Adrenal gland (tissue), 12 donors: Measurements from ENCODE around the gene EPB41L4B. TPM values are rescaled to one million over a fixed set of nuclear protein-coding genes. Genes with fewer than 3 reads are reported as not detected.

Experiments used
- DNase-seq, 7 donors: peaks; one replicate each; pipeline ENCODE4 v3.0.0-alpha.2; 2019 to 2020
- H3K27ac ChIP-seq, 5 donors: fragments of 200-600 bp; sonication (generic) in 4 of 5; 1 replicate in 3 of 5; 2 replicates in 2 of 5; pipeline versions ENCODE4 v1.5.1 to v1.8.0; 2016 to 2020; ENCODE audit warnings: mild to moderate bottlenecking in 1 of 5
- H3K27me3 ChIP-seq: fragments of 200-600 bp; 2 replicates; pipeline ENCODE4 v1.8.0; 2021
- H3K36me3 ChIP-seq, 2 donors: fragments of 200-600 bp; replicated peaks in 1 of 2; 1 replicate in 1 of 2; 2 replicates in 1 of 2; pipeline versions ENCODE4 v1.5.1 to v1.8.0; 2018 to 2022
- H3K4me1 ChIP-seq, 2 donors: fragments of 200-600 bp; replicated peaks in 1 of 2; 1 replicate in 1 of 2; 2 replicates in 1 of 2; pipeline versions ENCODE4 v1.5.1 to v1.8.0; 2018 to 2021
- H3K4me3 ChIP-seq, 4 donors: fragments of 200-600 bp; sonication (generic) in 3 of 4; one replicate each; pipeline ENCODE4 v1.5.1; 2016 to 2018
- H3K9me3 ChIP-seq, 3 donors: fragments of 200-600 bp; sonication (generic) in 1 of 3; replicated peaks in 1 of 3; 1 replicate in 2 of 3; 2 replicates in 1 of 3; pipeline versions ENCODE4 v1.5.1 to v1.8.0; 2016 to 2021
- CTCF ChIP-seq, 6 experiments: fragments of 450-650 bp in 4 of 6; fragments of 200-600 bp in 2 of 6; sonication (generic) in 1 of 6; IDR thresholded peaks; 1 replicate in 5 of 6; 2 replicates in 1 of 6; pipeline versions ENCODE4 v1.5.1 to v1.8.0; 2016 to 2021; ENCODE audit warnings: antibody characterized with exemption in 6 of 6, mild to moderate bottlenecking in 2 of 6, moderate library complexity in 1 of 6
- POLR2A ChIP-seq, 2 donors: fragments of 450-650 bp; IDR thresholded peaks; one replicate each; pipeline ENCODE4 v1.6.1; 2017; ENCODE audit warnings: antibody characterized with exemption in 2 of 2, mild to moderate bottlenecking in 2 of 2, moderate library complexity in 1 of 2
- WGBS, 4 donors: extraction: QIAGEN DNeasy Blood & Tissue Kit in 2 of 4; methylation state at CpG; one replicate each; pipeline versions ENCODE4 v1.1.5 to v1.1.7; 2013 to 2017; 5-methylcytosine and 5-hydroxymethylcytosine counted together
- intact Hi-C, 2 donors: fragments of 100-400 bp; cut with DNase I; formaldehyde crosslinking; loops; one replicate each; pipeline versions ENCODE4 v1.14.1 to v1.15.0; 2022 to 2023
- polyA plus RNA-seq, 3 donors: library from polyadenylated mRNA; stranded (reverse); fragments of 200-250 nt in 2 of 3; fragments of 350-450 nt in 1 of 3; fragmentation: Illumina TruSeq in 1 of 3; extraction: RNeasy Lipid Tissue Mini Kit (QIAGEN cat#74804) in 1 of 3; gene quantifications; one replicate each; pipeline ENCODE4 v1.2.3, GENCODE V29; 2013 to 2014
- total RNA-seq, 9 donors: library from RNA; depleted of rRNA in 4 of 9; stranded (reverse); fragments of >200 nt in 4 of 9; fragments of 120-200 nt in 1 of 9; fragmentation: NEBNext Ultra II Directional in 1 of 9; extraction: Animal tissue kit (Norgen Biotek cat#: 25700) in 1 of 9; gene quantifications; one replicate each; pipeline versions ENCODE4 v1.1.0 to v1.2.4, GENCODE V29; 2013 to 2023
- donor health status: healthy with polysubstance abuse.
- donor health status: Bipolar disorder and iron deficiency.
- donor health status: DM: yes; HTN: yes; CAD: no.
- donor health status: DM: no; HTN: no; CAD: no.
- donor health status: DM: no; HTN: no; CAD: no.
- donor health status: DM: yes; HTN: yes; CAD: no.

Gene EPB41L4B
- total and polyA plus RNA-seq, 12 donors = 7.4 to 37.2 (median 18.7) TPM

GRCh38 chr9:109193974-109194556 lies 126.8 kb downstream of the EPB41L4B start:
- intact Hi-C loops = loop anchor here (5.0 to 10.0 kb wide), 3 partner anchors 128 to 211 kb away; partner anchors contain the start of gene EPB41L4B (in 2 of the 2)

GRCh38 chr9:109192732-109193361 lies 128.0 kb downstream of the EPB41L4B start:
- H3K36me3 ChIP-seq = no peaks in the 10 kb centered on the region
- intact Hi-C loops = loop anchor here (5.0 to 10.0 kb wide), 3 partner anchors 129 to 212 kb away; partner anchors contain the start of gene EPB41L4B (in 2 of the 2)
- no peaks in the 10 kb centered on the region for H3K27me3 ChIP-seq
- no peaks in the 10 kb centered on the region for H3K4me1 ChIP-seq
- H3K4me3 ChIP-seq = no peak overlapping the region
- no peak overlapping the region for H3K27ac ChIP-seq
- no peaks in the 10 kb centered on the region for H3K9me3 ChIP-seq
- DNase-seq = peak; percentile 25 to 66 (median 42)
- peak in 5 of 6 experiments; percentile 25 to 59 (median 51) for TF ChIP-seq CTCF (IDR thresholded peaks at IDR 0.05)
- TF ChIP-seq POLR2A (IDR thresholded peaks at IDR 0.05) = no peak
- 38 to 60% (median 49%) methylated on average over 7 of the region's 7 CpGs for WGBS, 4 donors

More at GRCh38 chr9:109193974-109194556, 126.8 kb downstream of the EPB41L4B start:
- Histone ChIP-seq H3K4me1 (no peaks in the 10 kb centered on the region), H3K27me3 (no peaks in the 10 kb centered on the region), H3K36me3 (no peaks in the 10 kb centered on the region), H3K9me3 (no peaks in the 10 kb centered on the region), H3K4me3 (no peak overlapping the region), H3K27ac (no peak overlapping the region)
- DNase-seq = no peak
- WGBS, 4 donors = 67 to 77% (median 71%) methylated on average over 4 to 11 of the region's 11 CpGs
- TF ChIP-seq POLR2A (IDR thresholded peaks at IDR 0.05) (no peak), CTCF (IDR thresholded peaks at IDR 0.05) (no peak)

- Histone ChIP-seq H3K4me1 (no peaks in the 10 kb centered on the region), H3K36me3 (no peaks in the 10 kb centered on the region), H3K9me3 (no peaks in the 10 kb centered on the region), H3K27ac (no peak overlapping the region), H3K4me3 (no peak overlapping the region), H3K27me3 (no peaks in the 10 kb centered on the region)
- intact Hi-C loops = loop anchor here (5.0 to 10.0 kb wide), 3 partner anchors 131 to 213 kb away; partner anchors contain the start of gene EPB41L4B (in 2 of the 2)
- 86 to 95% (median 88%) methylated on average over 9 of the region's 9 CpGs for WGBS, 4 donors
- no peak for TF ChIP-seq CTCF (IDR thresholded peaks at IDR 0.05)
- TF ChIP-seq POLR2A (IDR thresholded peaks at IDR 0.05) = no peak
- no peak for DNase-seq
Measured at GRCh38 chr9:109191746-109192145, 129.1 kb downstream of the EPB41L4B start.

GRCh38 chr9:109190151-109190550 lies 130.7 kb downstream of the EPB41L4B start:
- TF ChIP-seq POLR2A (IDR thresholded peaks at IDR 0.05) (no peak), CTCF (IDR thresholded peaks at IDR 0.05) (no peak)
- no peaks in the 10 kb centered on the region for H3K4me1 ChIP-seq
- H3K4me3 ChIP-seq = no peak overlapping the region
- no peaks in the 10 kb centered on the region for H3K9me3 ChIP-seq
- H3K27ac ChIP-seq = no peak overlapping the region
- H3K27me3 ChIP-seq = no peaks in the 10 kb centered on the region
- no peak for DNase-seq
- WGBS, 4 donors = 60 to 82% (median 78%) methylated on average over 1 of the region's 1 CpG
- no peaks in the 10 kb centered on the region for H3K36me3 ChIP-seq
- intact Hi-C loops = loop anchor here (5.0 to 10.0 kb wide), 3 partner anchors 132 to 215 kb away; partner anchors contain the start of gene EPB41L4B (in 2 of the 2)
